Glomerular visceral epithelial cell (primary cell): Measurements from ENCODE around the gene GNG14.
A peak's percentile ranks its signal among the peaks of the same experiment; 100 is the strongest.
"Not testable (repeated sequence)": the region's sequence is repeated elsewhere in the genome, so short reads cannot be mapped to it uniquely, and the experiment has no call there.

Source experiments
- DNase-seq: peaks from one replicate; pipeline ENCODE4 v3.0.0-alpha.2; 2016; ENCODE audit errors: extremely low spot score

GNG14 gene

DNA sequence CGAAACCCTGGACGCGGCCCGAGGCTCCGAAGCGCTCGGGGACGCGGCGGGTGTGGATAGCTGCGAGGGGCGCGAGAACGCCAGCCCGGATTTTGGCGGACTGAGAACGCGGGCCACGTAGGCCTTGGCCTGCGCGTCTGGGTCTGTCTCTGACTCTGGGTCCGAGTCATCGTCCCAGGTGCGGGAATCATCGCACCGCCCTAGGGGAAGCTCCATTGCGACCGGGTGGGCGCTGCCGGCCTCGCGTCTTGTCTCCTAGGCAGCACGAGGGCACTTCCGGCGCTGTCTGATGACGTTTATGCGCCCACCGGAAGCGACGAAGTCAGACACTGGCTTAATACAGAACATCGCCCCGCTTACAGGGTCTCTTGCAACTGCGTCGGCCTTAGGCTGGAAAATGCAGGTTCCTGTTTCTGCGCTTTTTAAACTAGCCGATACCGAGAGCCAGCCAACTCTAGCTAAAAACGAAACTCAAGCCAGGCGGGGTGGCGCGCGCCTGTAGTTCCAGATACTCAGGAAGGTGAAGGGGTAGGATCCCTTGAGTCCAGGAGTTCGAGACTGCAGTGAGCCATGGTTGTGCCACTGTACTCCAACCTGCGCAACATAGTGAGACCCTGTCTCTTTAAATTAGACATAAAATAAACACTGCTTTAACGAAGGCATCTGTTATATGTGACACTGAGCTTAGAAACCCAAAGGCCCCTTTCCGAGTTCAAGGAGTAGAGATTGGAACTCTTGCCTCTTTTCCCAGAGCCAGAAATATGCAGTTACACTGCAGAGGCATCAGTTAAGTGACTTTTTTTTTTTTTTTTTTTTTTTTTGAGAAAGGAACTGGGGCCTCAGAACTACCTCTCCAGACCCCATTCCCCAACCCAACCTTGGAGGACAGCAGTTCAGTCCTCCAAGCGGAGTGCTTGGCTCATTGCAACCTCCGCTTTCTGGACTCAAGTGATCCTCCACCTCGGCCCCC lies 8.9 kb downstream of the GNG14 start, which contains the start of gene FBXW9:
TSS of gene FBXW9 (minus strand) at position 266 of the 970 bp plus-strand sequence. CDS start at position 216, 50 bp downstream.
- DNase-seq, result peak; percentile 94

DNA sequence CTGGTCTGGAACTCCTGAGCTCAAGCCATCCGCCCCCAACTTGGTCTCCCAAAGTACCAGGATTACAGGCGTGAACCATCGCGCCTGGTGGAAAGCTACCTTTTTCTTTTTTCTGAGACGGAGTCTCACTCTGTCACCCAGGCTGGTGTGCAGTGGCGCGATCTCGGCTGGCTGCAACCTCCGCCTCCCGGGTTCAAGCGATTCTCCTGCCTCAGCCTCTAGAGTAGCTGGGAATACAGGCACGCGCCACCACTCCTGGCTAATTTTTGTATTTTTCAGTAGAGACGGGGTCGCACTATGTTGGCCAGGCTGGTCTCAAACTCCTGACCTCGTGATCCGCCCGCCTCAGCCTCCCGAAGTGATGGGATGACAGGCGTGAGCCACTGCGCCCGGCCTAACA lies 9.6 kb downstream of the GNG14 start:
- DNase-seq, result not testable (repeated sequence)

DNA sequence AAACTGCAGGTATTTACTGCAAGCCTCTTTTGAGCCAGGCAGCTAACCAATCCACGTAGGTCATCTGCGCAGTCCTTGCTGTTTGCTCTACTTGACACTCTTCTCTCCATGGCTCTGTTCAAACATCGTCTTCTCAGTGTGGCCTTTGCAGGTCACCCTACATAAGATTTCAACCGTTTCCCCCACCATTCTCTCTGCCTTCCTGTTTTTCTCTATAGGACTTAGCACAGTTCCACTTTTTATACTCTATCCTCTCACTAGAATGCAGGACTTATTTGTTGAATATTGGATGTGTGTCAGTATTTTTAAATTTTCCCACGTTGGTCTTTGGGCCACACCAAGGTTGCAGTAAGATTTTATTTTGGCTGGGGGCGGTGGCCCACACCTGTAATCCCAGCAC lies 10.3 kb downstream of the GNG14 start:
- no peak for DNase-seq

DNA sequence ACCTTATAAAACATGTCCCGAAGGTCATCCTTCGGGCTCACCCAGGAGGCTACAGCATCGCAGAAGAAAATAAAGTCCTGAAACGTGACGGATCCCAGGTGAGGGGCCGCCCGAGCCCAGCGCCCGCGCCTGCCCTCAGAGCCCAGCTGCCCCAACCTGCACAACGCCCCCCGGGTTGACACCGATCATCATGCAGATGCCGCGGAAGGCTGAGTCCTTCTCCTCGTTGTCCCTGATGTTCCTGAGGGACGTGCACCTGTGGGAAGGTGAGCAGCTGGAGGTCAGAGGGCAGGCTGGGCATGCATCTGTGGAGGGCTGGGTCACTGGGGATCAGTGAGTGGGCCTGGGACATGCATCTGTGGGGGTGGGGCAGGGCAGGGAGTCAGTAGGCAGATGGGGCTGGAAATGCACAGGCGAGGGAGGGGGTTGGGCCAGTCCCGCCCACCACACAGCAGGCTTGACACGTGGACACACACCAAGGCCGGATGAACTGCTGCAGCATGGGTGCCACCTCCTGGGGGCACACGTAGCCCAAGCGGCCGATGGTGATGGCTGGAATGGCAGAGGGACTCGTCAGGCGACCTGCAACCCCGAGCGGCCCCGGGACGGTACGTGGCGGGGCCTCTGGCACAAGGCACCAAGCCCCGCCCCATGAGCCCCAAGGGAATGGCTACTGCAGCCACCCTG lies 13.9 kb downstream of the GNG14 start:
- DNase-seq, result no peak

DNA sequence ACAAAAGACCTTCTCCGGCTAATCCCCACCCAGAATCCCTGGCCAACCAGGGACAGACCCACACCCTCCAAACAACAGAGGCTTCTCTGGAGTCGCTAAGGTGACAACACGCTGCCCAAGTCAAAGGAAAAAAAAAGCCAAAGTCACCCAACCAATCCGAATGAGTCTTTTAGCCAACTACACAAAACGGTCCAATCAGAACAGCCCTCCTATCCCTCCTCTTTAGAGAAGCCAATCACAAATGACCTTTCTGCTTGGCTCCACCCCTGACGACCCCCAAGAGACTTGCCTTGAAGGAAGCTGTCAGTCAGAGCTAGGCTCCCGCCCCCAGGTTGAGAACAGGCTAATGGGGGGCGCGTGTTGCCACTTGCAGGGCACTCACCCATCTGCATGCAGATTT lies 15.2 kb downstream of the GNG14 start:
- peak; percentile 41 for DNase-seq

DNA sequence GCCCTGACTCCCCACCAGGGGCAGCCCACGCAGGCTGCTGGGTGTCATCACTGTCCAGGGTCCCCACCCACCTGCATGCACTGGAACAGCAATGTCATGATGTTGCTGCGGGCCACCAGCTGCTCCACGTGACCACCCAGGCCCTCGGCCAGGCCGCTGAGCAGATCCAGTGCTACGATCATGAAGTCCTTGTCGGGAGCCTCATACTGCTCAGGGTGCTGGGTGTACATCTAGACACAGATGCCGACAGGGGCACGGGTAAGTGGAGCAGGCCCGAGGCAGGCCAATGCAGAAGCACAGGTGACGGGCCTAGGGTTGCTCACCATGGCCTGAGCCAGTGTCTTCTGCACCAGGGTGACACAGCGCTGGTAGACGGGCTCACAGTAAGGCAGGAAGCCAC lies 17.4 kb downstream of the GNG14 start:
- DNase-seq, result no peak

DNA sequence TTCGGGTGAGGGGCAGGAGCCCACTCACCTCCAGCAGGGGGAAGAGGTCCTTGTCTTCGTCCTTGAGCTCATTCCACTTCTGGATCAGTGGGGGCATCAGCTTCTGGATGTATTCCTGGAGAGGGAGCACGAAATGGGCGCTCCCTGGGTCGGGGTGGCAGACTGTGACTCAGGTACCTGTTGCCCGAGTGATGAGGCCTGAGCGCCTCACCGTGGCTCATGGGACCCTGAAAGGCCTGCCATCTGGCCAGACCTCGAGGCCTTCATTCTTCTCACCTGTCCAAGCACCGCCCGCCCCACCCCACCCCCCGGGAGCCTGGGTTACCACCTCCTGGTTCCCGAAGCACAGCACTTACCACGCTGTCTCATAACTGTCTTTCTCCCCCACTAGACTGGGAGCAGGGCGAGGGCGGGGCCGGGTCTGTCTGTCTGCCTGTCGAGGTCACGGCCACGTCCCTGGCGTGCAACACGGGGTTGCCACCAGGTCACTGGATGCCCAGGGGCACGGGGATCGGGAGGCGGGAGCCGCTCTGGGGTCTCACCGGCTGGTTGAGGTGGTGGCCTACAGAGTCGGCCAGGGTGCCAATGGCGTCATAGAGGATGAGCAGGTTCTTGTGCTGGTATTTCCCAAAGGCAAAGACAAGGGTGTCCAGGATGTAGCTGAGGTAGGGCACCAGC lies 18.0 kb downstream of the GNG14 start:
- no peak for DNase-seq

DNA sequence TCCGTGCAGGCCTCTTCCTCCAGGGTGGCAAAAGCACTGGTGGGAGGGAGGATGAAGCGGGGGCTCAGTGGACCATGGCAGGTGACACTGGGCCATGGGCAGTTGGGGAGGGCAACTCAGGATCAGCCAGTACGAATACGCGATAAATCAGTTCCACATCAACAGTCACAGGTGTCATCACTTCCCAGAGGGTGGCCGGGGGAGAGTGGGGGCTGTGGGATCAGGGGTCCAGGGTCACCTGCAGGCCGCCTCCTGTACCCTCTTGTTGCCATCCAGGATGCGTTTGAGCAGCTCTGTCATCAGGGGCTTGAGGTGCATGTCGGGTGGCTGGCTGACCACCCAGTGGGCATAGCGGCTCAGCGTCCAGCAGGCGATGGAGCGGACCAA lies 18.5 kb downstream of the GNG14 start:
- DNase-seq, result no peak

DNA sequence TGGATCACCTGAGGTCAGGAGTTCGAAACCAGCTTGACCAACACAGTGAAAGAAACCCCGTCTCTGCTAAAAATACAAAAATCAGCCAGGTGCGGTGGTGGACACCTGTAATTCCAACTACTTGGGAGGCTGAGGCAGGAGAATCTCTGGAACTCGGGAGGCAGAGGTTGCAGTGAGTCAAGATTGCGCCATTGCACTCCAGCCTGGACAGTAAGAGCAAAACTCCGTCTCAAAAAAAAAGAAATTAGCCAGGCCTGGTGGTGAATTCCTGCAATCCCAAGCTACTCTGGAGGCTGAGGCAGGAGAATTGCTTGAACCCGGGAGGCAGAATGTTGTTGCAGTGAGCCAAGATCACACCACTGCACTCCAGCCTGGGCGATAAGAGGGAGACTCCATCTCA lies 20.8 kb downstream of the GNG14 start:
- no peak for DNase-seq

DNA sequence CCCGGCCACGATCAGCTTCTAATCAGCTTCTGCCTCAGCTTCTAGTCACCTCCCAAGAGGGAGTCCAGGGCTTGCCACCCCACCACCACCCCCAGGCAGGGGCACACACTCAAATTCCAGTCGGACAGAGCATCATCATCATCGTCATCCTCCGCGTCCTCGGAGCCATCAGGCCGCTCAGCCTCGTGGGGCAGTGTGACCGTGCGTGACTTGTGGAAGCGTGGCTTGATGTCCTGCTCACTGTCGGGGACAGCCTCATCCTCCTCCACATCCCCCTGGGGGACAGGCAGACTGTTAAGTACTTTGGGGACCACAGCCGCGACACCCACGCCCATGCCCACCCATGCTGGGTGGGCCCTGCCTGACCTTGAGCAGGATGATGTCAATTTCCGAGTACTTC lies 23.4 kb downstream of the GNG14 start:
- DNase-seq, result no peak

DNA sequence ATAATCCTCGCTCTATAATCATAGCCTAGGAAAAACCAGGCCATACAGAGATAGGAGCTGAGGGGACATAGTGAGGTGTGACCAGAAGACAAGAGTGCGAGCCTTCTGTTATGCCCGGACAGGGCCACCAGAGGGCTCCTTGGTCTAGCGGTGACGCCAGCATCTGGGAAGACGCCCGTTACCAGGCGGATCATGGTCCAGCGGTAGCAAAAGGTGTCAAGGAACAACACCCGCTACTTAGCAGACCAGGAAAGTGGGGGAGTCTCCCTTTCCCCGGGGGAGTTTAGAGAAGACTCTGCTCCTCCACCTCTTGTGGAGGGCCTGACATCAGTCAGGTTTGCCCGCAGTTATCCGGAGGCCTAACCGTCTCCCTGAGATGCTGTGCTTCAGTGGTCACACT lies 24.3 kb downstream of the GNG14 start:
- not testable (repeated sequence) for DNase-seq

DNA sequence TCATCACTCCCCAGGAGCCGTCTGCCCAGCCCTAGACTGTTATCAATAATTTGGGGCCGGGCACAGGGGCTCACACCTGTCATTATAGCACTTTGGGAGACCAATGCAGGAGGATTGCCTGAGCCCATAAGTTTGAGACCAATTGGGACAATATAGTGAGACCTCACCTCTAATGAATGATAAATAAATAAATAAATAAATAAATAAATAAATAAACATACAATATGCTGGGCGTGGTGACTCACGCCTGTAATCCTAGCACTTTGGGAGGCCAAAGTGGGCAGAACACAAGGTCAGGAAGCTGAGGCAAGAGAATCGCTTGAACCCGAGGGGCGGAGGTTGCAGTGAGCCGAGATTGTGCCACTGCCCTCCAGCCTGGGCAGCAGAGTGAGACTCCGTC lies 25.5 kb downstream of the GNG14 start:
- DNase-seq, result not testable (repeated sequence)

DNA sequence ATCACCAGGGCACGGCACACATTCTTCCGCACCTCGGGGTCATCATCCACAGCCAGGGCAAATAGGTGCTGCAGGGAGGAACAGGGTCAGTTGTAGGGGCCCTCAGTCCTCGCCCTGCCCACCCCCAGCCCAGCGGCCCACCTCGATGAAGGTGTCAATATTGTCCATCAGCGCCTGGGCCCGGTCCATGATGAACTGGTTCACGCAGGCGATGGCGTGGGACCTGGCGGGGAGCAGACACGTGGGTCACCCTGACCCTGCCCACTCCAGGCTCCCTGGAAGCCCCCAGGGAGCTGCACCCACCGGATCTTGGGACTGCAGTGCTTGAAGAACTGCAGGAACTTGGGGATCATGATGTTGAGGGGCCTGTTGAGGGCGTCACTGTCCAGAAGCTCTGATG lies 27.3 kb downstream of the GNG14 start:
- no peak for DNase-seq

DNA sequence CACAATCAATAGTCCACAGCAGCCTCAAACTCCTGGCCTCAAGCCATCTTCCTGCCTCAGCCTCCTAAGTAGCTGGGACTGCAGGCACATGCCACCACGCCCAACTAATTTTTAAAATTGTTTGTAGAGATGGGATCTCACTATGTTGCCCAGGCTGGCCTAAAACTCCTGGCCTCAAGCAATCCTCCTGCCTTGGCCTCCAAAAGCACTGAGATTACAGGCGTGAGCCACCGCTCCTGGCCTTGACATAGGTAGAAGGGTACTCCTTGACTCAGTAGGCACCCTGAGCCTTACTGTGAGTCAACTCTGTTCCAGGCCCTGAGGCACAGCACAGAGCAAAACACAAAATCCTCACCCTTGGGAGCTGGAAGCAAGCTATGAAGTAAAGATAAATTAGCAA lies 28.1 kb downstream of the GNG14 start:
- no peak for DNase-seq

DNA sequence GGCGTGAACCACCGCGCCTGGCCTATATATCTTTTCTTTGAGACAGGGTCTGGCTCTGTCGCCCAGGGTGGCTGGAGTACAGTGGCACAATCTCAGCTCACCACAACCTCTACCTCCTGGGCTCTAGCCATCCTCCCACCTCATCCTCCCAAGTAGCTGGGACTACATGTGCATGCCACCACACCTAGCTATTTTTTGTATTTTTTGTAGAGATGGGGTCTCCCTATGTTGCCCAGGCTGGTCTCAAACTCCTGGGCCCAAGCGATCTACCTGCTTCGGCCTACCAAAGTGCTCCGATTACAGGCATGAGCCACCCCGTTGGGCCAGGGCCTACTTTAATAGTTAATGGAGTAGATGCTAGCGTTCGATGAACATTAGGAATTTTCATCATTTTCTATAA lies 32.5 kb downstream of the GNG14 start:
- no peak for DNase-seq

DNA sequence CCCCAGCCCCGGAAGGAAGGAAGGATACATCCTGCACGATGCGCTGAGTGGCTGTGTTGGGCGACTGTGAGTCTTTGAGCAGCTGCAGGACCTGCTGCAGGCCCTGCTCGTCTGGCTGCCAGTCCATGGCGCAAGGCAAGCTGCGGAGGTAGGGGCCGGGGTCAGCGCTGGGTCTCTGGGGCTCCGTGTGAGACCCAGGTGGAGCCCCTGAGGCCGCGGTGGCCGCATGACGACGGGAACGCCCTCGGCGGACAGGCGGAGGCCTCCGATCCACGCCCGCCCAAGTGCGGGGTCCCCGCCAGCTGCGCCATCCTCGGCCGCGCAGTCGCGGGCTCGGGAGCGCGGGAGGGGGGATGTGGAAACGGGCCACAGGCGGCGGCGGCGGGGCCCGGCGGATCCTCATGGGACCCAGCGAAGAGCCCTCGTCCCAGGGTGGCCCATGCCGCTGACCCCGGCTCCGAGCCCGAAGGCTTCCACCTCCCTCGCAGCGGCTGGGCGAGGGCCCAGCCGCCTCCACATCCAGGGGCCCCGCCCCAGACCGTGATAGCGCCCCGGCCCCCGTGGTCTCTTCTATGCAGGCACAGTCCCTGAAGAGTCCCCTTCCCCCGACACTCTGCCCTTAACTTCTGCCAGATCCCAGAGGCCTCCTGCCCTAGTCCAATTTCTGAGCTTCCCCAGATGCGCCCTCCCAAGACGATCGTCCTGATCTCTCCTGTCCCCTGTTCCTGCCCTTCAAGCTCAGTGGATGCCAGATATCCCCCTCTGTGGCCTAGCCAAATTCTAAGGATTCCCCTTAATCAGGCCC lies 33.3 kb downstream of the GNG14 start:
- DNase-seq, result no peak

DNA sequence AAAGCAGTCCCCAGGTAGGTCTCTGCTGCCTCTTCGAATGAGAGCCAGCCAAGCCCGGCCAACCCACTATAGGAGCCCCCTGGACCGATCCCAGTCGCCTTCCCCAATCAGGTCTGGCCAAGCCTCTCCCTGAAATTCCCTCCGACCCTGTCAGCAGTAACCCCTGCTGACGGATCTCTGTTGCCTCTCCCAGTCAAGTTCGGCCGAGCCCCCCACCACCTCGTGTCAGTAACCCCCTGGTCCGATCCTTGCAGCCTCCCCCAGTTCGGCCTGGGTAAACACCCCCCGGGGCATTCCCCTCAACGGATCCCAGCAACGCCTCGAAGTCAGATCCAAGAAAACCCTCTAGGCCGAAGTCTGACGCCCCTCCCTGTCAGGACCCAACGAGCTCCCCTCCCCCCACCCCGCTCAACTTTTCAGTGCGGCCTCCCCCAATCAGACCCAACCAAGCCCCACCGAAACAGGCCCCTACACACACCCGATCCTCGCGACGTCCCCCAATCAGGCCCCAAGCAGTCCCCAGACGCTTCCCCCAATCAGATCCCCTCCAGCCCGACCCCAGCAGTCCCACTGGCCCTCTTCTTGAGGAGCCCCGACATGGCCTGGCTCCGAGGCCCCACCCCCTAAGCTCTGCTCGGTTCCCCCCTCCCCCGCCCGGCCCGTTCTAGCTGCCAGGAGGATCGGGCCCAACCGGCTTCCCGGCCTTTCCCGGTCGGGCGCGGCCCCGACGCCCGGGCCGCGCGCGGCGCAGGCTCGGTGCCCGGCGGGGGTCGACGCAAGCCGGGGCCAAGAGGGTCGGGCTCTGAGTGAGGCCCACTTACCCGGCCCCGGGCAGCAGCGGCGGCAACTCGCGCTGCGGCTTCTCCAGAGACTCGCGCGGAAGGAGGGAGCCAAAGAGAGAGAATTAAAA lies 34.1 kb downstream of the GNG14 start:
- DNase-seq, result peak; percentile 75

DNA sequence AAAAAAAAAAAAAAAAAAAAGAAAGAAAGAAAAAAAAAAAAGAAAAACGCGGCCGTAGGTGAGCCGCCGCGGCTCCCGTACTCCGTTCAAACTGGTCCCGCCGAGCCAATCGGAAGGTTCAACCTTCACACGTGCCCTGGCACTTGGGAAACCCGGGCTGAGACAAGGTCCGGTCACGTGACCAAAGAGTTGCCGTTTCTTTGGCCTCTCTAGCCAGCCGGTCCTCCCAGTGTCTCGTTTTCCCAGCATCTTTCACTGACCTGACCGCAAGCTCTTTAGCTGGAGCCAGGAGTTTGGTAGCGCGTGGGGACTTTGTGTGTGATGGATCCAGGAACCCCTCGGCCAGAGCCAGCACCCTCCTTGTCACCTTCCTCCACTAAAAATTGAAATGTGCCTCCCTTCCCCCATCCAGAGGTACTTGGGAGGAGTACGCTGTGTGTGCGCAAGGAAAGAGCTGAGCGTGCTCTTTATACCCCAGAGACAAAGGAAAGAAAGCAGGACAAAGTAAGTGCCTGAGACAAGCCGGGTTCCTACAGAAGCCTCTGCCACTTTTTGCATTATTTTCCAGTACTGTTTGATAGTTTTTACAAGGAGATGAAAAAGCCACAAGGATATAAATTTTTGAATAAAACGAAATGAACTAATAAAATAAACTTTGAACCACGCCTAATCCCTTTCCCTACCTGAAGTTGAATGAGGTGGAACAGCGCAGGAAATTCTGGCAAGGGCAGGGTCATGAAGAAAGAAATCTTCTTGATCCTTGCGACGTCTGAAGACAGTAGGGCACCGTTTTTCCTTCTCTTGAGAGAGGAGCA lies 35.0 kb downstream of the GNG14 start:
- DNase-seq, result peak; percentile 98

DNA sequence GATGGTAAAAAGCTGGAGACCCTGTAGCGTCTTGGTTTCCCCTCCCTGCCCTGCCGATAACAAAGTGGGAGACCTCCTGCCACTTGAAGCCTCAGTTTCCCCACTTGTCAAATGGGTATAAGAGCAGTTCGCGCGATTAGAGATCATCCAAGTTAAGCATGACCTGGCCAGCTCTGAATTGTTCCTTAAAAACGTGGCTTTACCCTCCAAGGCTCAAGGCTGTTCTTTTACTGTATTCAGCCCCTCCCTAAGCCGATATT lies 35.5 kb downstream of the GNG14 start:
- no peak for DNase-seq
